ENCODE data around the gene TTLL12.

DNA sequence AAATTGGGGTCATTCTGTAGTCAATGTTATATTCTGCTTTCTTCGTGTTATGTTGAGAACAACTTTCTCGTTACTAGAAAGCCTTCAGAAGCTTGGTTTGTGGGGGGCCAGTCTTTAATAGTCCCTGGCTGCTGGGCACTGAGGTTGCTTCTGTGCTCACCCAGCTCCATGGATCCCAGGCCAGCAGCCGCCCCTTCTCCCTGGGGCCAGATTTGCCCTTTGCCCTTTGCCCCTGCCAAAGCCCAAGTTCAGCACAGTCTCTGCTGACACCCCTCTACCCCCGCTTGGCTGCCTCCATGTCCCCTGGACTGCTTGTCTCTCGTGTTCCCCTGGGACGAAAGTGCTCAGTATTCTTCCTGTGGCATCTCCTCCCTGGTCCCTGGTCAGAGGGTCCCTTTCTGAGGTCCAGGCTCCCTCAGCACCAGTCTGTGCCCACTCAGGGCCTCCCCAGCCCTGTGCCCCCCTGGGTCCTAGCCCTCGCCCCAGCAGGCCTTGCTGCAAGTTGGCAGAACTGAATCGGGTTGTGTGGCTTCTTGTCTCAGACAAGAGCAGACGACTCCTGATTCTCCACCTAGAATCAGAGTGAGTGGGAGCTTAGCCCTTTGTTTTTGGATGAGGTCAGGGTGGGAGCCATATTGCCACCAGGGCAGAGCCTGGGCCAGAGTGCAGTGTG lies 28.9 kb downstream of the TTLL12 start:
- TF ChIP-seq, protein P1, sequence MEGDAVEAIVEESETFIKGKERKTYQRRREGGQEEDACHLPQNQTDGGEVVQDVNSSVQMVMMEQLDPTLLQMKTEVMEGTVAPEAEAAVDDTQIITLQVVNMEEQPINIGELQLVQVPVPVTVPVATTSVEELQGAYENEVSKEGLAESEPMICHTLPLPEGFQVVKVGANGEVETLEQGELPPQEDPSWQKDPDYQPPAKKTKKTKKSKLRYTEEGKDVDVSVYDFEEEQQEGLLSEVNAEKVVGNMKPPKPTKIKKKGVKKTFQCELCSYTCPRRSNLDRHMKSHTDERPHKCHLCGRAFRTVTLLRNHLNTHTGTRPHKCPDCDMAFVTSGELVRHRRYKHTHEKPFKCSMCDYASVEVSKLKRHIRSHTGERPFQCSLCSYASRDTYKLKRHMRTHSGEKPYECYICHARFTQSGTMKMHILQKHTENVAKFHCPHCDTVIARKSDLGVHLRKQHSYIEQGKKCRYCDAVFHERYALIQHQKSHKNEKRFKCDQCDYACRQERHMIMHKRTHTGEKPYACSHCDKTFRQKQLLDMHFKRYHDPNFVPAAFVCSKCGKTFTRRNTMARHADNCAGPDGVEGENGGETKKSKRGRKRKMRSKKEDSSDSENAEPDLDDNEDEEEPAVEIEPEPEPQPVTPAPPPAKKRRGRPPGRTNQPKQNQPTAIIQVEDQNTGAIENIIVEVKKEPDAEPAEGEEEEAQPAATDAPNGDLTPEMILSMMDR (IDR thresholded peaks at IDR 0.05), result no peak
- no peak for TF ChIP-seq EZH2 (IDR thresholded peaks at IDR 0.05; ENCODE audit: borderline replicate concordance, insufficient read depth, low read depth, low read length, poor library complexity, severe bottlenecking)

Data from B cell (primary cell).